GM20431 (cell line): ENCODE measurements around the gene NTM.
"Not testable (repeated sequence)": the region's sequence is repeated elsewhere in the genome, so short reads cannot be mapped to it uniquely, and the experiment has no call there.

Experiments
- in situ Hi-C: fragments of 300-500 bp; cut with MseI, MboI; formaldehyde crosslinking; loops from one replicate; pipeline ENCODE4 v1.15.0; 2020; ENCODE audit warnings: low sequenced_read_pairs; ENCODE audit not compliant: unreplicated experiment

Gene NTM

GRCh38 chr11:131370090-131370751 is at the start of gene NTM:
Gene NTM (plus strand): TSS chr11:131370615.
- in situ Hi-C loops = no loop called here

- in situ Hi-C loops = no loop called here
Measured at GRCh38 chr11:131324921-131325570, 45.4 kb upstream of the NTM start.

DNA sequence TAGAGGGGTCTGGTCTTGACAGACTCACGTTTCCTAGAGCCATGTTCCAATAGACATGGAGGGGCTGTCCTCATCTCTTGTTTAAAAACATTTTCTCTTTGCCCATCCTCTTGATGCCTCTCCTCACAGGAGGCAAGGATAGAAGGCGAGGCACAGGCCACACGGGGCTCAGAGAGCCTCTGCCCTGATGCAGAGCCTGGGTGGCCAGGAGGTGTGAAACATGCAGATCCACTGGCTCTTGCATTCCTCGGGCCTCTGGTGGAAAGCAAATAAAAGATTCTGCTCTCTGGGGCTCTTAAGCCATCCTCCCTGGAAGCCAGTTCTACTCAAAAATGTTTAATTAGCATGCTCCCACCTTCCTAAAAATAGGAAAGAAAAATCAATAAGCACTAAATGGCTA is 43.6 kb upstream of the NTM start:
- in situ Hi-C loops = no loop called here

DNA sequence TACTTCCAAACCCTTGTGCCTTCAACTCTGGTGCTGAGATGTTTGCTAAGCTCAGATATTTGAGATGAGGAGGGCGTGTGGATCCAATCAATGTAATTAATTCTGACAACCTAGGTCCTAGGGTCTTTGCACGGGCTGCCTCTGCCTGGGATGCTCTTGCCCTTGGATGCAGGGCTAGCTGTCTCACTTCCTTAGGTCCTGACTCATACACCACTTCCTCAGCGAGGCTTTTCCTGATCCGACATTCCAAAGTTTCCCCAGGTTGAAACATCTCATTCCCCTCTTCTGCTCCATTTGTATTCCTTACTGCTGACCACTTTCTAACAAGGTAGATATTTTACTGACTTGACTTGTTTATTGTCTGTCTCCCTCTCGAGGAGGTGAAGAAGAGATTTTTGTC is 43.0 kb upstream of the NTM start:
- in situ Hi-C loops = no loop called here

- in situ Hi-C loops = no loop called here
Measured at GRCh38 chr11:131328843-131329242, 41.6 kb upstream of the NTM start.

DNA sequence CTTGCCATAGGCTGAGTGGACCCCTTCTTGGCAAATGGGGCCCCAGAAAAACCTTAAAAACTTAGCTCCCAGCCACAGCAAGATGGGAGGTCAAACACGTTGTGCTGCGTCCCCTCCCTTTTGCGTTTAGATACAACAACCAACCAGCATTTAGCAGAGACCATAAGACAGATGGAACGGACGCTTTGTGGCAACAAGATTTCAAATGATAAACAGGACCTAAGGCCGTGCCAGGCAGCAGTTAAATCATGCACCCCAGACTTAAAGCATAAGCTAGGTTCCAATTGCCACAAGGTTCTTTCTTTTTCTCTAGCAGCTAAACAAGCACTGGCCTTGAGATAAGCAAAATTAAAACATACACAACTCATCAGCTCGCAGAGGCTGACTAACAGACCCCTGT is 39.4 kb upstream of the NTM start:
- in situ Hi-C loops = no loop called here

DNA sequence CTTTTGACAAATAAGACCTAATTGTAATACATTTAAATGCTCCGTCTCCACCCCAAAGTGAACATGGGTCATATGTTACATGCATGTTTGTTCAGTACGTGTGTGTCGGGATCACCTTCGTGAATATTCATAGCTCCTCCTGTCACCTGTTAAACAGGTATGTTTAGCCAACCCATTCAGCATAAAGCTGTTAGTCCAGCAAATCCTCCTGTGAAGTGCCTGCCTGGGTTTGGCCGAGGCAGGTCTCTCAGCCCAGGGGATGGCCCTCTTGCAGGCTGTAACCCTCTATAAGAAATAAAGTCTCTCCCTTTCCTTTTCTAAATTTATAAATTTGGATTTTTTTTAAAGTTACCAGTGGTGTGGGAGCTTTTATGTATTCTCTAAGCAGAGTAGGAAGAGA is 38.9 kb upstream of the NTM start:
- in situ Hi-C loops = no loop called here

DNA sequence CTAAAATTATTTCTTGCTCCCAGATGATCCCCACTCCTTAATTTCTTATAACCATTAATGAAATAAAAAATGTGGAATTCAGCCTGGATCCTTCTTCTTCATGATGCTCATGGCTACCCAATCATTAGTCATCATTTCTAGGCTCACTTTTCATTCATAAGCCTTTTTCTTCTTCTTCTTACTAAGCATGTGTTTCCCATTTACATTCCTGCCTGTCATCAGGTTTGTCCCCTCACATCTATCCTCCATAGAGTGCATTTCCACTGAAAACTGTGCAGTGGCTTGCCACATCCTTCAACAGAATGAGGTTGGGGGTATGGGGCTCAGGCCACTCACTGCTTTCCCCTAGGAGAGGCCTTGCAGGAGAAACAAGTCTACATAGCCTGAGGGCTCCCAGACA is 35.8 kb upstream of the NTM start:
- in situ Hi-C loops = no loop called here

DNA sequence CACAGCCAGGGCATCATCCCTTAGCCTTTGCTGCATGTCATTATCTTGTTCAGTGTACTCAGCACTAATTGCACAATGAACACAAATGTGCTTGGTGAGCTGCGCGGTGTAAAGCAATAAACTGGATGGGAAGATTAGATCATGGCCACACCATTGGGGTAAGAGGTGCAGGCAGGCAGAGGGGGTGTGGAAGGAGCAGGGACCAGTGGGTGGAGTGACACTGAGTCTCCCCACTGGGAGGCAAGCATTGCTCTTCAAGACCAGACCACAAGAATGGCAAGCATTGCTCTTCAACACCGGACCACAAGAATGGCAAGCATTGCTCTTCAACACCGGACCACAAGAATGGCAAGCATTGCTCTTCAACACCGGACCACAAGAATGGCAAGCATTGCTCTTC is 28.5 kb upstream of the NTM start:
- in situ Hi-C loops = not testable (repeated sequence)

GRCh38 chr11:131342442-131342841 is 28.0 kb upstream of the NTM start:
- in situ Hi-C loops = not testable (repeated sequence)

GRCh38 chr11:131345406-131345805 is 25.0 kb upstream of the NTM start:
- in situ Hi-C loops = no loop called here

DNA sequence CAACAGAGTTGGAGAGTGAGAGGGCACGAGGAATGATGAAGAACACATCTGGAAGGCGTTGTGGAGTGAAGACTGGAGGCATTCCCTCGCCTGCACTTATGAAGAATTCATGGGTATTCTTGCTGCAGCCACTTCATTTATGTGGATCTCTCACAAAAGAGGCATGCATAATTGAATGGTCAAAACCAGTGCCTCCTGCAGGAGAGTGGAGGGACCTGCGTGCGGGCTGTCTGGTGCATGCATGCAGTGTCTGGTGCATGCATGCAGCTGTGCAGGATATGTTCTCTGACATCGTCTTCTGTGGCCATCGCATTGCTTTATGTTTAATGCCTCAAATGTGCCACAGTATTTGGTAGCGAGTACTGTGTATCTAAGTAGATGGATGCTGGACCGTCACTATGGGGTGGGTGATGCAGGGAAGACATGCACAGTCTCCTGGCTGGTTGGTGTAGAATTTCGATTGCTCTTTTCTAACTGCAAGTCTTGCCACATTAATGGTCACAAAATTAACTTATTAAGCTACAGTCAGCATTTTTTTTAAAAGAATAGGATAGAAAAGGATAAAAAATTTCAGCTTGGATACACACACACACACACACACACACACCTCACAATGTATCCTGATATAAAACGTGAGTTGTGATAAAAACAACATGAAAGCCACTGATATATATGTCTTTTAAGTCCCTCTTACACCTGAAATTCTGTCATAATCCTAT is 20.9 kb upstream of the NTM start:
- in situ Hi-C loops = no loop called here

DNA sequence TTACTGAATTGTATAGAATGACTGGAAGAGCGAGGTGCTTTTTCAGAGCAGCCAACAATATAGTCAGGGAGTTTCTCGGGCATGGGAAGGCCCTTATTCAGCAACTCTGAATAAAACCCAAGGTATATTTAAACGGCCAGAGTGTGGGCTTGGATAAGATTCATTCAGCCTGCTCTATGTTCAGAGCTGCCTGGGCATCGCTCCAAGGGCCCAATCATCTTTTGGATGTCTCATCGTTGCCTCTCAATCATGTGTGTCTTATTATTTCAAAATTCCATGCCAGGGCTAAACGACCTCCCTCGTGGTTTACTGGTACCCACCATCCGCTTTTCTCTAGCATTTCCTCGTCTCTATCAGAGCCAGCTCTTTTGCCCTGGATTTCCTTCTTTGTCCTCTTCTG is 19.5 kb upstream of the NTM start:
- in situ Hi-C loops = no loop called here

DNA sequence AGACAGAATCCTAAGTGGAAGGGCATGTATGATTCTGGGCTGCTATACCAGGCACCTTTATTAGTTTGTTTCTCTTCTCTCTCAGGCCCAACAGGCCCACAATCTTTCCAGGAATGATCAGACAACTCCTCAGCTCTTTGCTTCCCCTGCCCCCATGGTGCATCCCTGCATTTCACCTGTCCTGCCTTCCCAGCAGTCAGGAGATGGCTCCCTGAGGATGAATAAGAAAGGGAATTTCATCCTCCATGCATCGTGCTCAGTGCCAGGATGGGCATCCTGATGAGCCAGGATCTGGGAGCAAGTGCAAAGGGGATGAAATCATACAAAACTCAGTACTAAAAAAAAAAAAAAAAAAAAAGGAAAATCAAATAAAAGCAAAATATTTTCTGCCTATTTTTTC is 18.6 kb upstream of the NTM start:
- in situ Hi-C loops = no loop called here

DNA sequence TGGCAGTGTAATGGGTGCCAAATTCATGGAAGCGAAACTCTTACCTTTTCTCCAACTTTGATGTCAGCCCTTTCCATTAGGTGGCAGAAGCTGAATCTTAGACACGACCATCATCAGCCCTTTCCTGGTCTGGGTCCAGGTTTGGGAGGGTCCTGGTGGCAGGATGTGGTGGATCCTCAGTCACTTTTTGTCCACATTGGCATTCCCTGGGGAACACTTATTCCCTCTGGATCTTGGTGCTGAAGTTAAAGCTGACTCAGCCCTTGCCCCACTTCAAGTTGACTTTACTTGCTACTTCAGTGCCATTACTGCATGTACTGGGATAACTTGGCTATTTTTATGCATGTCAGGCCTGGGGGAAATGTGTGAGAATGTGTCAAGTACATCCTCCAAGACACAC is 16.6 kb upstream of the NTM start:
- in situ Hi-C loops = no loop called here

DNA sequence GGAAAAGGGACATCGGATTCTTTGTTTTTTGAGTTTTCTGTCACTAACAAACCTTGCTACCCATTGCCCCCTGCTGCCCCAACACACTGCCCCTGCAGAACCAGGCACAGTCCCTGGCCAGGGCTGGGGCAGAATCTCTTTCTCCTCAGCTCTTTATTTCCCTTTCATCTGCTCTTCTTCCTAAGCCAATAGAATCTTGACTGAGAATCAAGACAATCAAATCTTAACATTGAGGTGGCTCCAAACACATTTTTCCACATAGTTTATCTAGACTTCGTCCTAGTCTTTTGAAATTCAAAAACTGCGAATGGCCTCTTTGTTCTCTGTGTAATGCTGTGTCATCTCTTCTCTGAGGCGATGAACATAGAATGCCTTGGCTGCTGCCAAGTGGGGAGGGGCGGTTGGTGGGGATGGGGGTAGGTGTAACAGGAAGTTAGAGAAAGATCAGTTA is 16.1 kb upstream of the NTM start:
- in situ Hi-C loops = no loop called here

- in situ Hi-C loops = no loop called here
Measured at GRCh38 chr11:131356206-131356605, 14.2 kb upstream of the NTM start.

GRCh38 chr11:131365329-131365930 is 5.0 kb upstream of the NTM start:
- in situ Hi-C loops = no loop called here

DNA sequence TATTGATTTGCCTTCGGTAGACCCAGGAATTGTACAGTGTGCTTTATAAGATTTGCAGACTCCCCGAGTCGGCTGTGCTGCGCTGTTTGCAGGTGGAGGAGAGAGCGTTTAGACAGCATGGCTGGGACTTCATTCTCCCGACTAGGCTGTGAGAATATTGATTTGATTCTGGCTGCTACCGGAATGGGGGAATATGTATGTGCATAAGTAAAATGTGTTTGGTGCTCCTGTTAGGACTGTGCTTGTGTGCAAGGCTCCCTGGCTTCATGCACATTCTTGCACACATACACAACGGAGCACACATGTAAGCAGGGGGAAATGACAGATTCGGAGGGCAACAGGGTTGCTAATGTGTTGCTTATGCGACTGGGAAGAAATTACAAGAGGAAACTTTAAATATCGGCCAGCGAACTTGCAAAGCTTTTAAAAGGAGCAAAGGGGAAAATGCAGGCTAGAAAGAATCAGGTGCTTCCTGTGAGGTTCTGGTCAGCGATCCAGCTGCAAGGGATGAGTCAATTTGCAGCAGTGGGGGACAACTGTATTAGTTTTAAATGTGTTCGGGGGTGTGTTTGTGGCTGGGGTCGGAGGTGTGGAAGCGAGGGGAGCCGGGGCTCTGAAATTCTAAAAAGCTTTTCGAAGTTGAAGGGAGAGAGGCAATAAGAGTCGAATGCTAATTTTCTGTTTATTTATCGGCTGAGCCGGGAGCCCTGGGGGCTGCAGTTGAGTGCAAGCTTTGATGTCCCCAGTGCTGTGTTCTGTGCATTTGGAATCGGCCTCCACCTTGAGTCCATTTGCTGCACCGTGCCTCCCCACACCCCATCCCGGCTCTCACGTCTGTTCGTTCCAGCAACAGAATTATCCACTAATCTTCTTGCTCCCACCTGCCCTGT is 731 bp downstream of the NTM start:
- in situ Hi-C loops = no loop called here

DNA sequence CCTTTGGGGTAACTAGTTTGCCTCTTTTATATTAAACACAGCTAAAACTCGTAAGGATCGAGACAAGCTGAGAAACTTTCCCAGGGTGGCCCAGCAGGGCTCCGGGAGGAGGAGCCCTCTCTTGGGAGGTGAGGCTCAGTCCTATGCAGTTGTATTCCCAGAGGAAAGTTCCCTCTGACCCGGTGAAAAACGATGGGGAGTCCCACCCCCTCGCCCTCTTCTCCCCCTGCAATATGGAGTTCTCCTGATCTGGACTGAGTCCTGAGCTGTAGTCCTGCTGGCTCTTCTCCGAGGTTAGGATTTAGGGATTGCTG is 1.3 kb downstream of the NTM start:
- in situ Hi-C loops = no loop called here
